NT2/D1 (cell line): ENCODE data around the gene NAXD.

Experiments
- DNase-seq: peaks from one replicate; pipeline ENCODE4 v3.0.0-alpha.2; 2011; ENCODE audit warnings: low read depth, low spot score
- H3K27me3 ChIP-seq: 2 replicates; pipeline ENCODE4 v1.6.0; 2011; ENCODE audit warnings: mild to moderate bottlenecking; ENCODE audit not compliant: insufficient read length, insufficient read depth
- H3K36me3 ChIP-seq: 2 replicates; pipeline ENCODE4 v1.6.1; 2011; ENCODE audit warnings: mild to moderate bottlenecking, low read length, mixed read lengths; ENCODE audit not compliant: insufficient read depth, insufficient read length
- H3K4me1 ChIP-seq: 2 replicates; pipeline ENCODE4 v1.5.1; 2011; ENCODE audit not compliant: insufficient read depth, insufficient read length
- H3K4me3 ChIP-seq: 2 replicates; pipeline ENCODE4 v1.5.1; 2011; ENCODE audit warnings: low read depth; ENCODE audit not compliant: insufficient read length
- H3K9ac ChIP-seq: 2 replicates; pipeline ENCODE4 v1.6.0; 2011; ENCODE audit warnings: low read depth; ENCODE audit not compliant: insufficient read length
- H3K9me3 ChIP-seq: 2 replicates; pipeline ENCODE4 v1.5.1; 2011; ENCODE audit warnings: mild to moderate bottlenecking, low read length; ENCODE audit not compliant: insufficient read depth
- SUZ12 ChIP-seq: IDR thresholded peaks from 2 replicates; pipeline ENCODE4 v1.6.1; 2011; ENCODE audit not compliant: insufficient read length, insufficient read depth; ENCODE audit errors: extremely low read depth
- YY1 ChIP-seq: IDR thresholded peaks from 2 replicates; pipeline ENCODE4 v1.6.1; 2011; ENCODE audit not compliant: insufficient read length, insufficient read depth
- ZNF274 ChIP-seq: IDR thresholded peaks from 2 replicates; pipeline ENCODE4 v1.6.1; 2011; ENCODE audit warnings: mild to moderate bottlenecking, low read depth, low read length

Gene NAXD

GRCh38 chr13:110647365-110647737, 32.0 kb downstream of the NAXD start:
- Histone ChIP-seq H3K27me3 (no peaks in the 10 kb centered on the region), H3K4me1 (peaks cover 10% of the 10 kb centered on the region), H3K36me3 (peaks cover 55% of the 10 kb centered on the region), H3K9me3 (no peaks in the 10 kb centered on the region), H3K4me3 (no peak overlapping the region), H3K9ac (no peak overlapping the region)
- no peak for DNase-seq
- TF ChIP-seq SUZ12 (no peak), ZNF274 (no peak), YY1 (no peak)

GRCh38 chr13:110648146-110648819, 32.9 kb downstream of the NAXD start:
- no peaks in the 10 kb centered on the region for H3K9me3 ChIP-seq
- H3K9ac ChIP-seq, result no peak overlapping the region
- DNase-seq, result no peak
- TF ChIP-seq YY1 (no peak), SUZ12 (no peak), ZNF274 (no peak)
- H3K4me1 ChIP-seq, result peaks cover 10% of the 10 kb centered on the region
- H3K4me3 ChIP-seq, result no peak overlapping the region
- peaks cover 46% of the 10 kb centered on the region for H3K36me3 ChIP-seq
- no peaks in the 10 kb centered on the region for H3K27me3 ChIP-seq

GRCh38 chr13:110648848-110649421, 33.6 kb downstream of the NAXD start:
- DNase-seq, result no peak
- Histone ChIP-seq H3K36me3 (peaks cover 41% of the 10 kb centered on the region), H3K9me3 (no peaks in the 10 kb centered on the region), H3K4me3 (no peak overlapping the region), H3K4me1 (peaks cover 10% of the 10 kb centered on the region), H3K9ac (no peak overlapping the region), H3K27me3 (no peaks in the 10 kb centered on the region)
- no peak for TF ChIP-seq YY1
- no peak for TF ChIP-seq SUZ12
- TF ChIP-seq ZNF274, result no peak

- Histone ChIP-seq H3K9ac (no peak overlapping the region), H3K36me3 (peaks cover 35% of the 10 kb centered on the region), H3K9me3 (no peaks in the 10 kb centered on the region), H3K4me3 (no peak overlapping the region), H3K27me3 (no peaks in the 10 kb centered on the region), H3K4me1 (peaks cover 7% of the 10 kb centered on the region)
- no peak for TF ChIP-seq SUZ12
- TF ChIP-seq YY1, result no peak
- no peak for TF ChIP-seq ZNF274
- DNase-seq, result no peak
These were observed 34.2 kb downstream of the NAXD start for GRCh38 chr13:110649551-110649950.

- no peak for TF ChIP-seq SUZ12
- no peak for TF ChIP-seq ZNF274
- no peak for TF ChIP-seq YY1
- DNase-seq, result no peak
- H3K9me3 ChIP-seq, result no peaks in the 10 kb centered on the region
- H3K27me3 ChIP-seq, result no peaks in the 10 kb centered on the region
- peaks cover 32% of the 10 kb centered on the region for H3K36me3 ChIP-seq
- no peak overlapping the region for H3K9ac ChIP-seq
- no peaks in the 10 kb centered on the region for H3K4me1 ChIP-seq
- no peak overlapping the region for H3K4me3 ChIP-seq
These were observed 35.1 kb downstream of the NAXD start for GRCh38 chr13:110650436-110650835.

- Histone ChIP-seq H3K36me3 (peaks cover 26% of the 10 kb centered on the region), H3K4me3 (no peak overlapping the region), H3K9ac (no peak overlapping the region), H3K9me3 (no peaks in the 10 kb centered on the region), H3K27me3 (no peaks in the 10 kb centered on the region), H3K4me1 (no peaks in the 10 kb centered on the region)
- no peak for DNase-seq
- TF ChIP-seq YY1 (no peak), ZNF274 (no peak), SUZ12 (no peak)
These were observed 35.9 kb downstream of the NAXD start for GRCh38 chr13:110651271-110651670.

GRCh38 chr13:110651726-110652230, 36.4 kb downstream of the NAXD start:
- Histone ChIP-seq H3K36me3 (peaks cover 26% of the 10 kb centered on the region), H3K9me3 (no peaks in the 10 kb centered on the region), H3K4me3 (no peak overlapping the region), H3K9ac (no peak overlapping the region), H3K27me3 (no peaks in the 10 kb centered on the region), H3K4me1 (no peaks in the 10 kb centered on the region)
- no peak for DNase-seq
- TF ChIP-seq YY1, result no peak
- TF ChIP-seq SUZ12, result no peak
- TF ChIP-seq ZNF274, result no peak

- no peak for DNase-seq
- Histone ChIP-seq H3K36me3 (peaks cover 29% of the 10 kb centered on the region), H3K4me3 (no peak overlapping the region), H3K4me1 (no peaks in the 10 kb centered on the region), H3K27me3 (no peaks in the 10 kb centered on the region), H3K9ac (no peak overlapping the region), H3K9me3 (no peaks in the 10 kb centered on the region)
- TF ChIP-seq ZNF274 (no peak), SUZ12 (no peak), YY1 (no peak)
These were observed 36.9 kb downstream of the NAXD start for GRCh38 chr13:110652231-110652730.
